Tracheal epithelial cell (primary cell): ENCODE measurements around the gene HOXD9. TPM values are rescaled to one million over a fixed set of nuclear protein-coding genes. Genes with fewer than 3 reads are reported as not detected.

Experiments used
- total RNA-seq: library from RNA; depleted of rRNA; stranded (reverse); fragments of >200 nt; gene quantifications from 2 replicates; pipeline ENCODE4 v1.2.1, GENCODE V29; 2014

HOXD9 gene
- total RNA-seq: 0.72 TPM in 1 of 2 replicates, not detected in the other

DNA sequence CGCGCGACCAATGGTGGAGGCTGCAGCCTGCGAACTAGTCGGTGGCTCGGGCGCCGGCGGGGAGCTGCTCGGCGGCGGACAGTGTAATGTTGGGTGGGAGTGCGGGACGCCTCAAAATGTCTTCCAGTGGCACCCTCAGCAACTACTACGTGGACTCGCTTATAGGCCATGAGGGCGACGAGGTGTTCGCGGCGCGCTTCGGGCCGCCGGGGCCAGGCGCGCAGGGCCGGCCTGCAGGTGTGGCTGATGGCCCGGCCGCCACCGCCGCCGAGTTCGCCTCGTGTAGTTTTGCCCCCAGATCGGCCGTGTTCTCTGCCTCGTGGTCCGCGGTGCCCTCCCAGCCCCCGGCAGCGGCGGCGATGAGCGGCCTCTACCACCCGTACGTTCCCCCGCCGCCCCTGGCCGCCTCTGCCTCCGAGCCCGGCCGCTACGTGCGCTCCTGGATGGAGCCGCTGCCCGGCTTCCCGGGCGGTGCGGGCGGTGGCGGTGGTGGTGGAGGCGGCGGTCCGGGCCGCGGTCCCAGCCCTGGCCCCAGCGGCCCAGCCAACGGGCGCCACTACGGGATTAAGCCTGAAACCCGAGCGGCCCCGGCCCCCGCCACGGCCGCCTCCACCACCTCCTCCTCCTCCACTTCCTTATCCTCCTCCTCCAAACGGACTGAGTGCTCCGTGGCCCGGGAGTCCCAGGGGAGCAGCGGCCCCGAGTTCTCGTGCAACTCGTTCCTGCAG is at the start of gene HOXD9:
Gene HOXD9 (plus strand): TSS at position 37 of the 728 bp plus-strand sequence. CDS start 50 bp downstream, at position 87.

GRCh38 chr2:176083796-176084261 is 38.7 kb upstream of the HOXD9 start, which contains the start of gene EVX2:
Gene EVX2 (minus strand): TSS chr2:176083962. CDS start chr2:176083776, 186 bp downstream.

GRCh38 chr2:176092270-176093144 is 30.0 kb upstream of the HOXD9 start, which contains the start of gene HOXD13:
Gene HOXD13 (plus strand): TSS chr2:176092721. CDS start chr2:176092891, 170 bp downstream.

DNA sequence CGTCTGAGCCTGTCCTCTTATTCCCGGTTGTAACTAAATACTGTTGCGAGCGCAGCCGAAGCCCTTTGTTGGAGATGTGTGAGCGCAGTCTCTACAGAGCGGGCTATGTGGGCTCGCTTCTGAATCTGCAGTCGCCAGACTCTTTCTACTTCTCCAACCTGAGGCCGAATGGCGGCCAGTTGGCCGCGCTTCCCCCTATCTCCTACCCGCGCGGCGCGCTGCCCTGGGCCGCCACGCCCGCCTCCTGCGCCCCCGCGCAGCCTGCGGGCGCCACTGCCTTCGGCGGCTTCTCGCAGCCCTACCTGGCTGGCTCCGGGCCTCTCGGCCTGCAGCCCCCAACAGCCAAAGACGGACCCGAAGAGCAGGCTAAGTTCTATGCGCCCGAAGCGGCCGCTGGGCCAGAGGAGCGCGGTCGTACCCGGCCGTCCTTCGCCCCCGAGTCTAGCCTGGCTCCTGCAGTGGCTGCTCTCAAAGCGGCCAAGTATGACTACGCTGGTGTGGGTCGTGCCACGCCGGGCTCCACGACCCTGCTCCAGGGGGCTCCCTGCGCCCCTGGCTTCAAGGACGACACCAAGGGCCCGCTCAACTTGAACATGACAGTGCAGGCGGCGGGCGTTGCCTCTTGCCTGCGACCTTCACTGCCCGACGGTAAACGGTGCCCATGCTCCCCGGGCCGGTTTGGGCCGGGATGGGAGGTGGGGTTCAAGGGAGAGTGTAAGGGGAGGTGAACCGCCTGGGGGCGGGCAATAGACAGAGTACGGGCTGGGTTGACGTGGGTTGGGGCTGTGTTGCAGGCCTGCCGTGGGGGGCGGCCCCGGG is 22.6 kb upstream of the HOXD9 start, which contains the start of gene HOXD12:
Gene HOXD12 (plus strand): TSS at position 68 of the 819 bp plus-strand sequence. CDS start 7 bp downstream, at position 75.

GRCh38 chr2:176106581-176107539 is 15.7 kb upstream of the HOXD9 start, which contains the start of gene HOXD11:
Gene HOXD11 (plus strand): TSS chr2:176107280. CDS start chr2:176107356, 76 bp downstream.

GRCh38 chr2:176115883-176116813 is 6.4 kb upstream of the HOXD9 start, which contains the start of gene HOXD10:
Gene HOXD10 (plus strand): TSS chr2:176116778. CDS start chr2:176116834, 56 bp downstream.

GRCh38 chr2:176128982-176129796 is 6.7 kb downstream of the HOXD9 start, which contains the start of gene HOXD8:
Gene HOXD8 (plus strand): TSS chr2:176129705. CDS start chr2:176130367, 662 bp downstream.

GRCh38 chr2:176151442-176152287 is 29.1 kb downstream of the HOXD9 start, which contains the start of gene HOXD4:
Gene HOXD4 (plus strand): TSS chr2:176151550. CDS start chr2:176151634, 84 bp downstream.

GRCh38 chr2:176156807-176157498 is 34.4 kb downstream of the HOXD9 start, which contains the start of gene HOXD3:
Gene HOXD3 (plus strand): TSS chr2:176157307. CDS start chr2:176169115, 11,808 bp downstream.

Other genes starting within 250 kb of the HOXD9 start
- gene LNPK, start 120.5 kb upstream of the HOXD9 start, total RNA-seq: 30.7 and 33.3 TPM in 2 replicates
- gene EVX2, start 38.8 kb upstream of the HOXD9 start, total RNA-seq: not detected in 2 replicates
- not detected in 2 replicates for gene HOXD13, start 30.0 kb upstream of the HOXD9 start, total RNA-seq
- gene HOXD12, start 22.9 kb upstream of the HOXD9 start, total RNA-seq: not detected in 2 replicates
- gene HOXD11, start 15.4 kb upstream of the HOXD9 start, total RNA-seq: 0.96 TPM in 1 of 2 replicates, not detected in the other
- 0.48 TPM in 1 of 2 replicates, not detected in the other for gene HOXD10, start 5.9 kb upstream of the HOXD9 start, total RNA-seq
- 0.21 and 1.7 TPM in 2 replicates for gene HOXD8, start 7.0 kb downstream of the HOXD9 start, total RNA-seq
- 1.2 TPM in 1 of 2 replicates, not detected in the other for gene HOXD4, start 28.8 kb downstream of the HOXD9 start, total RNA-seq
- gene HOXD3, start 34.6 kb downstream of the HOXD9 start, total RNA-seq: 0.72 TPM in 1 of 2 replicates, not detected in the other
- gene HOXD1, start 65.9 kb downstream of the HOXD9 start, total RNA-seq: 0.21 and 1.7 TPM in 2 replicates
- gene MTX2, start 146.7 kb downstream of the HOXD9 start, total RNA-seq: 27.1 and 29.2 TPM in 2 replicates